GM23338 (cell line): ENCODE results near the gene CELSR3. TPM values are rescaled to one million over a fixed set of nuclear protein-coding genes. Genes with fewer than 3 reads are reported as not detected.

Experiments
- ATAC-seq: fragments of 200-7000 bp; cut with Tn5 transposase; 3 replicates; pipeline ENCODE4 v1.9.1; 2020
- DNase-seq: peaks from one replicate; pipeline ENCODE4 v3.0.0-alpha.2; 2015; ENCODE audit warnings: low spot score
- H2AFZ ChIP-seq: fragments of 200-600 bp; sonication (generic); 2 replicates; pipeline ENCODE4 v1.8.0; 2016; ENCODE audit warnings: antibody characterized with exemption, mild to moderate bottlenecking, moderate library complexity
- H3F3A ChIP-seq: fragments of 200-600 bp; sonication (generic); replicated peaks from 2 replicates; pipeline ENCODE4 v1.8.0; 2017; ENCODE audit warnings: antibody characterized with exemption, mixed run types, low read depth
- H3K27ac ChIP-seq: fragments of 200-600 bp; sonication (generic); 2 replicates; pipeline ENCODE4 v1.6.1; 2016; ENCODE audit warnings: low read depth
- H3K27me3 ChIP-seq: fragments of 200-600 bp; sonication (generic); 2 replicates; pipeline ENCODE4 v1.8.0; 2016; ENCODE audit warnings: mild to moderate bottlenecking, mixed run types, moderate library complexity; ENCODE audit not compliant: insufficient read depth
- H3K36me3 ChIP-seq: fragments of 200-600 bp; sonication (generic); 2 replicates; pipeline ENCODE4 v1.8.0; 2016; ENCODE audit warnings: mild to moderate bottlenecking; ENCODE audit not compliant: insufficient read depth
- H3K4me1 ChIP-seq: fragments of 200-600 bp; sonication (generic); 2 replicates; pipeline ENCODE4 v1.8.0; 2016; ENCODE audit warnings: mild to moderate bottlenecking, moderate library complexity; ENCODE audit not compliant: insufficient read depth
- H3K4me2 ChIP-seq: fragments of 200-600 bp; sonication (generic); 2 replicates; pipeline ENCODE4 v1.7.1; 2017; ENCODE audit warnings: mixed run types
- H3K4me3 ChIP-seq: fragments of 200-600 bp; sonication (generic); 2 replicates; pipeline ENCODE4 v1.6.1; 2016; ENCODE audit warnings: mixed run types
- H3K79me2 ChIP-seq: fragments of 200-600 bp; sonication (generic); replicated peaks from 2 replicates; pipeline ENCODE4 v1.8.0; 2017; ENCODE audit warnings: mild to moderate bottlenecking; ENCODE audit not compliant: insufficient read depth
- H3K9me2 ChIP-seq: fragments of 200-600 bp; sonication (generic); 2 replicates; pipeline ENCODE4 v1.8.0; 2017; ENCODE audit not compliant: insufficient read depth
- H4K20me1 ChIP-seq: fragments of 200-600 bp; sonication (generic); replicated peaks from 2 replicates; pipeline ENCODE4 v1.8.0; 2017; ENCODE audit warnings: mild to moderate bottlenecking; ENCODE audit not compliant: insufficient read depth
- H3K27ac Mint-ChIP-seq: 2 replicates; pipeline ENCODE4 v1.8.0; 2020; ENCODE audit warnings: inconsistent platforms, mild to moderate bottlenecking, moderate library complexity, mixed read lengths
- H3K27me3 Mint-ChIP-seq: 3 replicates; pipeline ENCODE4 v1.8.0; 2022; ENCODE audit warnings: low read depth, mild to moderate bottlenecking, moderate library complexity, mixed read lengths, inconsistent platforms; ENCODE audit not compliant: insufficient read depth, poor library complexity
- H3K36me3 Mint-ChIP-seq: 3 replicates; pipeline ENCODE4 v1.8.0; 2021; ENCODE audit warnings: low read depth, mild to moderate bottlenecking, inconsistent platforms, moderate library complexity, mixed read lengths
- H3K4me1 Mint-ChIP-seq: 3 replicates; pipeline ENCODE4 v1.8.0; 2020; ENCODE audit warnings: mild to moderate bottlenecking, inconsistent platforms, mixed read lengths
- H3K4me3 Mint-ChIP-seq: 3 replicates; pipeline ENCODE4 v1.8.0; 2021; ENCODE audit warnings: moderate library complexity, mild to moderate bottlenecking, inconsistent platforms, mixed read lengths
- H3K9me3 Mint-ChIP-seq: 3 replicates; pipeline ENCODE4 v1.8.0; 2020; ENCODE audit warnings: moderate library complexity, mild to moderate bottlenecking, inconsistent platforms, mixed read lengths
- CREB1 ChIP-seq: fragments of 250-450 bp; sonication (Bioruptor Pico); IDR thresholded peaks from 2 replicates; pipeline ENCODE4 v1.5.0; 2020; ENCODE audit warnings: low read depth, mild to moderate bottlenecking, moderate library complexity
- EZH2 ChIP-seq: fragments of 200-600 bp; sonication (generic); IDR thresholded peaks from one replicate; pipeline ENCODE4 v1.8.0; 2017; ENCODE audit warnings: antibody characterized with exemption, mild to moderate bottlenecking, low read depth; ENCODE audit not compliant: unreplicated experiment
- EZH2phosphoT487 ChIP-seq: fragments of 200-600 bp; sonication (generic); IDR thresholded peaks from one replicate; pipeline ENCODE4 v1.8.1; 2018; ENCODE audit warnings: antibody characterized with exemption; ENCODE audit not compliant: unreplicated experiment
- JUNB ChIP-seq: IDR thresholded peaks from one replicate; pipeline ENCODE4 v1.6.1; 2016; ENCODE audit warnings: antibody characterized with exemption; ENCODE audit not compliant: unreplicated experiment
- POLR2AphosphoS5 ChIP-seq: IDR thresholded peaks from 2 replicates; pipeline ENCODE4 v1.6.1; 2016; ENCODE audit warnings: antibody characterized with exemption, low read depth
- polyA plus RNA-seq: library from polyadenylated mRNA; unstranded; fragments of >200 nt; fragmentation: Nextera tagmentation; extraction: Ambion mirVana; gene quantifications from 2 replicates; pipeline ENCODE4 v1.2.1, GENCODE V29; 2016
- total RNA-seq: library from RNA; depleted of rRNA; stranded (reverse); fragments of >200 nt; shearing (Covaris generic); gene quantifications from 2 replicates; pipeline ENCODE4 v1.2.3, GENCODE V29; 2014
- TF ChIP-seq, protein P1 (sequence below), 2 experiments: fragments of 200-600 bp in 1 of 2; sonication (generic) in 1 of 2; conservative IDR thresholded peaks; 2 replicates each; pipeline versions ENCODE4 v1.5.1 to v1.6.1; 2016 to 2017; ENCODE audit warnings: antibody characterized with exemption in 2 of 2, low read depth in 2 of 2, mild to moderate bottlenecking in 2 of 2, moderate library complexity in 1 of 2
- TF ChIP-seq, protein P2 (sequence below): IDR thresholded peaks from 2 replicates; pipeline ENCODE4 v1.6.1; 2016; ENCODE audit warnings: antibody characterized with exemption
- TF ChIP-seq, protein P3 (sequence below): fragments of 250-450 bp; sonication (Bioruptor Pico); IDR thresholded peaks from 2 replicates; pipeline ENCODE4 v1.5.0; 2020; ENCODE audit warnings: mild to moderate bottlenecking, moderate library complexity
- TF ChIP-seq, protein P4 (sequence below): IDR thresholded peaks from one replicate; pipeline ENCODE4 v1.6.1; 2018; ENCODE audit warnings: antibody characterized with exemption; ENCODE audit not compliant: unreplicated experiment

Gene CELSR3
- total and polyA plus RNA-seq, 2 experiments from 2014 or later = 7.5 to 33.3 TPM

DNA sequence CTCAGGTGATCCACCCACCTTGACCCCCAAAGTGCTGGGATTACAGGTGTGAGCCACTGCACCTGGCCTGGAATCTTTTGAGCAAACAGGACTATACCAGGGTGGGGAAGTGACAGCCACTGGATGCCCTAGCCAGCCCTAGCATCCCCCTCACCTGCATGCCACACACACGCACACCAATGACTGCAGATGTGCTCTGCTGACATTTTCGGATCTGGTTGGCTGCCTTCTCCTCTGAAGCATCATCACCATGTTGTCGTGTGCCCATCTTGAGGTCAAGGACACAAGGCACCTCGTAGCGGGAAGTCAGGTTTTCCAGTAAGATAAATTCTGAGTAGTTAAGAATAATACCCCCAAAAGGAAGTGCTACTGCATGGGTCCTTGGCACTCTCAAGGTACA lies 26.7 kb upstream of the CELSR3 start:
- DNase-seq (no peak), ATAC-seq (no peak)
- H3K36me3 Mint-ChIP-seq = peaks cover 69% of the 10 kb centered on the region
- Histone ChIP-seq H4K20me1 (peaks cover 55% of the 10 kb centered on the region), H3K9me2 (no peaks in the 10 kb centered on the region), H3K27ac (no peak overlapping the region), H3K4me2 (no peak overlapping the region), H3K36me3 (peaks cover 58% of the 10 kb centered on the region), H3K4me1 (peaks cover 5% of the 10 kb centered on the region), H3K79me2 (peaks cover 27% of the 10 kb centered on the region), H2AFZ (no peak overlapping the region), H3K27me3 (no peaks in the 10 kb centered on the region), H3K4me3 (no peak overlapping the region), H3F3A (peaks cover 54% of the 10 kb centered on the region)
- no peaks in the 10 kb centered on the region for H3K9me3 Mint-ChIP-seq
- no peak overlapping the region for H3K4me3 Mint-ChIP-seq
- peaks cover 11% of the 10 kb centered on the region for H3K4me1 Mint-ChIP-seq
- no peak for TF ChIP-seq EZH2phosphoT487
- no peak for TF ChIP-seq CREB1 (CRISPR knock-in tag)
- no peak for TF ChIP-seq JUNB
- TF ChIP-seq, protein P1, sequence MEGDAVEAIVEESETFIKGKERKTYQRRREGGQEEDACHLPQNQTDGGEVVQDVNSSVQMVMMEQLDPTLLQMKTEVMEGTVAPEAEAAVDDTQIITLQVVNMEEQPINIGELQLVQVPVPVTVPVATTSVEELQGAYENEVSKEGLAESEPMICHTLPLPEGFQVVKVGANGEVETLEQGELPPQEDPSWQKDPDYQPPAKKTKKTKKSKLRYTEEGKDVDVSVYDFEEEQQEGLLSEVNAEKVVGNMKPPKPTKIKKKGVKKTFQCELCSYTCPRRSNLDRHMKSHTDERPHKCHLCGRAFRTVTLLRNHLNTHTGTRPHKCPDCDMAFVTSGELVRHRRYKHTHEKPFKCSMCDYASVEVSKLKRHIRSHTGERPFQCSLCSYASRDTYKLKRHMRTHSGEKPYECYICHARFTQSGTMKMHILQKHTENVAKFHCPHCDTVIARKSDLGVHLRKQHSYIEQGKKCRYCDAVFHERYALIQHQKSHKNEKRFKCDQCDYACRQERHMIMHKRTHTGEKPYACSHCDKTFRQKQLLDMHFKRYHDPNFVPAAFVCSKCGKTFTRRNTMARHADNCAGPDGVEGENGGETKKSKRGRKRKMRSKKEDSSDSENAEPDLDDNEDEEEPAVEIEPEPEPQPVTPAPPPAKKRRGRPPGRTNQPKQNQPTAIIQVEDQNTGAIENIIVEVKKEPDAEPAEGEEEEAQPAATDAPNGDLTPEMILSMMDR (conservative IDR thresholded peaks at IDR 0.05; ENCODE audit: low read depth in 2 of 2) = no peak
- no peak for TF ChIP-seq POLR2AphosphoS5
- TF ChIP-seq, protein P2, sequence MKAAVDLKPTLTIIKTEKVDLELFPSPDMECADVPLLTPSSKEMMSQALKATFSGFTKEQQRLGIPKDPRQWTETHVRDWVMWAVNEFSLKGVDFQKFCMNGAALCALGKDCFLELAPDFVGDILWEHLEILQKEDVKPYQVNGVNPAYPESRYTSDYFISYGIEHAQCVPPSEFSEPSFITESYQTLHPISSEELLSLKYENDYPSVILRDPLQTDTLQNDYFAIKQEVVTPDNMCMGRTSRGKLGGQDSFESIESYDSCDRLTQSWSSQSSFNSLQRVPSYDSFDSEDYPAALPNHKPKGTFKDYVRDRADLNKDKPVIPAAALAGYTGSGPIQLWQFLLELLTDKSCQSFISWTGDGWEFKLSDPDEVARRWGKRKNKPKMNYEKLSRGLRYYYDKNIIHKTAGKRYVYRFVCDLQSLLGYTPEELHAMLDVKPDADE = no peak
- TF ChIP-seq, protein P3, sequence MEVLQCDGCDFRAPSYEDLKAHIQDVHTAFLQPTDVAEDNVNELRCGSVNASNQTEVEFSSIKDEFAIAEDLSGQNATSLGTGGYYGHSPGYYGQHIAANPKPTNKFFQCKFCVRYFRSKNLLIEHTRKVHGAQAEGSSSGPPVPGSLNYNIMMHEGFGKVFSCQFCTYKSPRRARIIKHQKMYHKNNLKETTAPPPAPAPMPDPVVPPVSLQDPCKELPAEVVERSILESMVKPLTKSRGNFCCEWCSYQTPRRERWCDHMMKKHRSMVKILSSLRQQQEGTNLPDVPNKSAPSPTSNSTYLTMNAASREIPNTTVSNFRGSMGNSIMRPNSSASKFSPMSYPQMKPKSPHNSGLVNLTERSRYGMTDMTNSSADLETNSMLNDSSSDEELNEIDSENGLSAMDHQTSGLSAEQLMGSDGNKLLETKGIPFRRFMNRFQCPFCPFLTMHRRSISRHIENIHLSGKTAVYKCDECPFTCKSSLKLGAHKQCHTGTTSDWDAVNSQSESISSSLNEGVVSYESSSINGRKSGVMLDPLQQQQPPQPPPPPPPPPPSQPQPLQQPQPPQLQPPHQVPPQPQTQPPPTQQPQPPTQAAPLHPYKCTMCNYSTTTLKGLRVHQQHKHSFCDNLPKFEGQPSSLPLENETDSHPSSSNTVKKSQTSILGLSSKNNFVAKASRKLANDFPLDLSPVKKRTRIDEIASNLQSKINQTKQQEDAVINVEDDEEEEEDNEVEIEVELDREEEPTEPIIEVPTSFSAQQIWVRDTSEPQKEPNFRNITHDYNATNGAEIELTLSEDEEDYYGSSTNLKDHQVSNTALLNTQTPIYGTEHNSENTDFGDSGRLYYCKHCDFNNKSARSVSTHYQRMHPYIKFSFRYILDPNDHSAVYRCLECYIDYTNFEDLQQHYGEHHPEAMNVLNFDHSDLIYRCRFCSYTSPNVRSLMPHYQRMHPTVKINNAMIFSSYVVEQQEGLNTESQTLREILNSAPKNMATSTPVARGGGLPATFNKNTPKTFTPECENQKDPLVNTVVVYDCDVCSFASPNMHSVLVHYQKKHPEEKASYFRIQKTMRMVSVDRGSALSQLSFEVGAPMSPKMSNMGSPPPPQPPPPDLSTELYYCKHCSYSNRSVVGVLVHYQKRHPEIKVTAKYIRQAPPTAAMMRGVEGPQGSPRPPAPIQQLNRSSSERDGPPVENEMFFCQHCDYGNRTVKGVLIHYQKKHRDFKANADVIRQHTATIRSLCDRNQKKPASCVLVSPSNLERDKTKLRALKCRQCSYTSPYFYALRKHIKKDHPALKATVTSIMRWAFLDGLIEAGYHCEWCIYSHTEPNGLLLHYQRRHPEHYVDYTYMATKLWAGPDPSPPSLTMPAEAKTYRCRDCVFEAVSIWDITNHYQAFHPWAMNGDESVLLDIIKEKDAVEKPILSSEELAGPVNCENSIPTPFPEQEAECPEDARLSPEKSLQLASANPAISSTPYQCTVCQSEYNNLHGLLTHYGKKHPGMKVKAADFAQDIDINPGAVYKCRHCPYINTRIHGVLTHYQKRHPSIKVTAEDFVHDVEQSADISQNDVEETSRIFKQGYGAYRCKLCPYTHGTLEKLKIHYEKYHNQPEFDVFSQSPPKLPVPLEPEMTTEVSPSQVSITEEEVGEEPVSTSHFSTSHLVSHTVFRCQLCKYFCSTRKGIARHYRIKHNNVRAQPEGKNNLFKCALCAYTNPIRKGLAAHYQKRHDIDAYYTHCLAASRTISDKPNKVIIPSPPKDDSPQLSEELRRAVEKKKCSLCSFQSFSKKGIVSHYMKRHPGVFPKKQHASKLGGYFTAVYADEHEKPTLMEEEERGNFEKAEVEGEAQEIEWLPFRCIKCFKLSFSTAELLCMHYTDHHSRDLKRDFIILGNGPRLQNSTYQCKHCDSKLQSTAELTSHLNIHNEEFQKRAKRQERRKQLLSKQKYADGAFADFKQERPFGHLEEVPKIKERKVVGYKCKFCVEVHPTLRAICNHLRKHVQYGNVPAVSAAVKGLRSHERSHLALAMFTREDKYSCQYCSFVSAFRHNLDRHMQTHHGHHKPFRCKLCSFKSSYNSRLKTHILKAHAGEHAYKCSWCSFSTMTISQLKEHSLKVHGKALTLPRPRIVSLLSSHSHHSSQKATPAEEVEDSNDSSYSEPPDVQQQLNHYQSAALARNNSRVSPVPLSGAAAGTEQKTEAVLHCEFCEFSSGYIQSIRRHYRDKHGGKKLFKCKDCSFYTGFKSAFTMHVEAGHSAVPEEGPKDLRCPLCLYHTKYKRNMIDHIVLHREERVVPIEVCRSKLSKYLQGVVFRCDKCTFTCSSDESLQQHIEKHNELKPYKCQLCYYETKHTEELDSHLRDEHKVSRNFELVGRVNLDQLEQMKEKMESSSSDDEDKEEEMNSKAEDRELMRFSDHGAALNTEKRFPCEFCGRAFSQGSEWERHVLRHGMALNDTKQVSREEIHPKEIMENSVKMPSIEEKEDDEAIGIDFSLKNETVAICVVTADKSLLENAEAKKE (CRISPR knock-in tag) = no peak
- TF ChIP-seq EZH2 = no peak
- TF ChIP-seq, protein P4, sequence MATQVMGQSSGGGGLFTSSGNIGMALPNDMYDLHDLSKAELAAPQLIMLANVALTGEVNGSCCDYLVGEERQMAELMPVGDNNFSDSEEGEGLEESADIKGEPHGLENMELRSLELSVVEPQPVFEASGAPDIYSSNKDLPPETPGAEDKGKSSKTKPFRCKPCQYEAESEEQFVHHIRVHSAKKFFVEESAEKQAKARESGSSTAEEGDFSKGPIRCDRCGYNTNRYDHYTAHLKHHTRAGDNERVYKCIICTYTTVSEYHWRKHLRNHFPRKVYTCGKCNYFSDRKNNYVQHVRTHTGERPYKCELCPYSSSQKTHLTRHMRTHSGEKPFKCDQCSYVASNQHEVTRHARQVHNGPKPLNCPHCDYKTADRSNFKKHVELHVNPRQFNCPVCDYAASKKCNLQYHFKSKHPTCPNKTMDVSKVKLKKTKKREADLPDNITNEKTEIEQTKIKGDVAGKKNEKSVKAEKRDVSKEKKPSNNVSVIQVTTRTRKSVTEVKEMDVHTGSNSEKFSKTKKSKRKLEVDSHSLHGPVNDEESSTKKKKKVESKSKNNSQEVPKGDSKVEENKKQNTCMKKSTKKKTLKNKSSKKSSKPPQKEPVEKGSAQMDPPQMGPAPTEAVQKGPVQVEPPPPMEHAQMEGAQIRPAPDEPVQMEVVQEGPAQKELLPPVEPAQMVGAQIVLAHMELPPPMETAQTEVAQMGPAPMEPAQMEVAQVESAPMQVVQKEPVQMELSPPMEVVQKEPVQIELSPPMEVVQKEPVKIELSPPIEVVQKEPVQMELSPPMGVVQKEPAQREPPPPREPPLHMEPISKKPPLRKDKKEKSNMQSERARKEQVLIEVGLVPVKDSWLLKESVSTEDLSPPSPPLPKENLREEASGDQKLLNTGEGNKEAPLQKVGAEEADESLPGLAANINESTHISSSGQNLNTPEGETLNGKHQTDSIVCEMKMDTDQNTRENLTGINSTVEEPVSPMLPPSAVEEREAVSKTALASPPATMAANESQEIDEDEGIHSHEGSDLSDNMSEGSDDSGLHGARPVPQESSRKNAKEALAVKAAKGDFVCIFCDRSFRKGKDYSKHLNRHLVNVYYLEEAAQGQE = no peak
- no peak overlapping the region for H3K27ac Mint-ChIP-seq
- H3K27me3 Mint-ChIP-seq = peaks cover 6% of the 10 kb centered on the region
